Measurements from ENCODE around the gene KLHDC4.
"Not testable (repeated sequence)": the region's sequence is repeated elsewhere in the genome, so short reads cannot be mapped to it uniquely, and the experiment has no call there.

Gene KLHDC4

GRCh38 chr16:87782033-87782432 lies 16.2 kb upstream of the KLHDC4 start:
- H3K4me3 ChIP-seq (ENCODE audit: low read depth, low read length) = no peak overlapping the region
- TF ChIP-seq CTCF (IDR thresholded peaks at IDR 0.05; ENCODE audit: borderline replicate concordance, insufficient read depth, low read depth, low read length) = no peak

- no peak overlapping the region for H3K4me3 ChIP-seq (ENCODE audit: low read depth, low read length)
- TF ChIP-seq CTCF (IDR thresholded peaks at IDR 0.05; ENCODE audit: borderline replicate concordance, insufficient read depth, low read depth, low read length) = 0 out of 2 replicates have a peak, but pooled peaks have one; percentile 16
Observed at GRCh38 chr16:87780385-87780989, 14.7 kb upstream of the KLHDC4 start.

GRCh38 chr16:87778830-87779579 lies 13.2 kb upstream of the KLHDC4 start:
- TF ChIP-seq CTCF (IDR thresholded peaks at IDR 0.05; ENCODE audit: borderline replicate concordance, insufficient read depth, low read depth, low read length) = peak; percentile 98
- no peak overlapping the region for H3K4me3 ChIP-seq (ENCODE audit: low read depth, low read length)

- TF ChIP-seq CTCF (IDR thresholded peaks at IDR 0.05; ENCODE audit: borderline replicate concordance, insufficient read depth, low read depth, low read length) = no peak
- no peak overlapping the region for H3K4me3 ChIP-seq (ENCODE audit: low read depth, low read length)
Observed at GRCh38 chr16:87778476-87778829, 12.7 kb upstream of the KLHDC4 start.

GRCh38 chr16:87773836-87774235 lies 8.1 kb upstream of the KLHDC4 start:
- not testable (repeated sequence) for H3K4me3 ChIP-seq (ENCODE audit: low read depth, low read length)

GRCh38 chr16:87767456-87767855 lies 1.7 kb upstream of the KLHDC4 start:
- H3K4me3 ChIP-seq (ENCODE audit: low read depth, low read length) = not testable (repeated sequence)

- peak overlapping the region; percentile 63 for H3K4me3 ChIP-seq (ENCODE audit: low read depth, low read length)
- no peak for TF ChIP-seq CTCF (IDR thresholded peaks at IDR 0.05; ENCODE audit: borderline replicate concordance, insufficient read depth, low read depth, low read length)
Observed at GRCh38 chr16:87766485-87766797, 655 bp upstream of the KLHDC4 start.

GRCh38 chr16:87765473-87765775 lies 362 bp downstream of the KLHDC4 start:
- no peak for TF ChIP-seq CTCF (IDR thresholded peaks at IDR 0.05; ENCODE audit: borderline replicate concordance, insufficient read depth, low read depth, low read length)
- H3K4me3 ChIP-seq (ENCODE audit: low read depth, low read length) = peak overlapping the region; percentile 63
